Endothelial cell (in vitro differentiated cells): ENCODE measurements around the gene TMEM50B. TPM values are rescaled to one million over a fixed set of nuclear protein-coding genes. Genes with fewer than 3 reads are reported as not detected.
"Not testable (repeated sequence)": the region's sequence is repeated elsewhere in the genome, so short reads cannot be mapped to it uniquely, and the experiment has no call there.

Experiments
- DNase-seq: peaks from one replicate; pipeline ENCODE4 v3.0.0; 2021; ENCODE audit warnings: low spot score
- H3K27ac Mint-ChIP-seq: one replicate; pipeline ENCODE4 v1.8.0; 2021; ENCODE audit warnings: mixed read lengths, inconsistent platforms; ENCODE audit not compliant: unreplicated experiment
- H3K27me3 Mint-ChIP-seq: one replicate; pipeline ENCODE4 v1.8.0; 2021; ENCODE audit warnings: mild to moderate bottlenecking, moderate library complexity, mixed read lengths, inconsistent platforms; ENCODE audit not compliant: unreplicated experiment
- H3K36me3 Mint-ChIP-seq: one replicate; pipeline ENCODE4 v1.8.0; 2021; ENCODE audit warnings: mild to moderate bottlenecking, low read depth, mixed read lengths, inconsistent platforms; ENCODE audit not compliant: unreplicated experiment
- H3K4me1 Mint-ChIP-seq: one replicate; pipeline ENCODE4 v1.8.0; 2021; ENCODE audit warnings: mild to moderate bottlenecking, mixed read lengths, inconsistent platforms; ENCODE audit not compliant: unreplicated experiment
- H3K4me3 Mint-ChIP-seq: one replicate; pipeline ENCODE4 v1.8.0; 2021; ENCODE audit warnings: mild to moderate bottlenecking, mixed read lengths, inconsistent platforms; ENCODE audit not compliant: unreplicated experiment
- H3K9me3 Mint-ChIP-seq: one replicate; pipeline ENCODE4 v1.8.0; 2021; ENCODE audit warnings: mixed read lengths, inconsistent platforms; ENCODE audit not compliant: unreplicated experiment
- total RNA-seq: library from RNA; stranded (reverse); fragmentation: NEBNext Ultra II Directional; extraction: Animal tissue kit (Norgen Biotek cat#: 25700); gene quantifications from one replicate; pipeline ENCODE4 v1.2.1, GENCODE V29; 2021; ENCODE audit not compliant: unreplicated experiment
- TF ChIP-seq, protein P1 (sequence below): fragments of 200-600 bp; sonication (generic); IDR thresholded peaks from one replicate; pipeline ENCODE4 v1.5.0; 2021; ENCODE audit warnings: antibody characterized with exemption; ENCODE audit not compliant: unreplicated experiment

Gene TMEM50B
- total RNA-seq, 1 donor from 2014 or later, result 35.5 TPM

GRCh38 chr21:33412832-33413519, 66.8 kb downstream of the TMEM50B start:
- H3K36me3 Mint-ChIP-seq, result peaks cover 7% of the 10 kb centered on the region
- H3K9me3 Mint-ChIP-seq, result no peaks in the 10 kb centered on the region
- no peaks in the 10 kb centered on the region for H3K27me3 Mint-ChIP-seq
- H3K27ac Mint-ChIP-seq, result no peak overlapping the region
- DNase-seq, result no peak
- TF ChIP-seq, protein P1, sequence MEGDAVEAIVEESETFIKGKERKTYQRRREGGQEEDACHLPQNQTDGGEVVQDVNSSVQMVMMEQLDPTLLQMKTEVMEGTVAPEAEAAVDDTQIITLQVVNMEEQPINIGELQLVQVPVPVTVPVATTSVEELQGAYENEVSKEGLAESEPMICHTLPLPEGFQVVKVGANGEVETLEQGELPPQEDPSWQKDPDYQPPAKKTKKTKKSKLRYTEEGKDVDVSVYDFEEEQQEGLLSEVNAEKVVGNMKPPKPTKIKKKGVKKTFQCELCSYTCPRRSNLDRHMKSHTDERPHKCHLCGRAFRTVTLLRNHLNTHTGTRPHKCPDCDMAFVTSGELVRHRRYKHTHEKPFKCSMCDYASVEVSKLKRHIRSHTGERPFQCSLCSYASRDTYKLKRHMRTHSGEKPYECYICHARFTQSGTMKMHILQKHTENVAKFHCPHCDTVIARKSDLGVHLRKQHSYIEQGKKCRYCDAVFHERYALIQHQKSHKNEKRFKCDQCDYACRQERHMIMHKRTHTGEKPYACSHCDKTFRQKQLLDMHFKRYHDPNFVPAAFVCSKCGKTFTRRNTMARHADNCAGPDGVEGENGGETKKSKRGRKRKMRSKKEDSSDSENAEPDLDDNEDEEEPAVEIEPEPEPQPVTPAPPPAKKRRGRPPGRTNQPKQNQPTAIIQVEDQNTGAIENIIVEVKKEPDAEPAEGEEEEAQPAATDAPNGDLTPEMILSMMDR, result no peak
- H3K4me1 Mint-ChIP-seq, result peaks cover 3% of the 10 kb centered on the region
- H3K4me3 Mint-ChIP-seq, result no peak overlapping the region

GRCh38 chr21:33412439-33412831, 67.3 kb downstream of the TMEM50B start:
- not testable (repeated sequence) for H3K4me3 Mint-ChIP-seq, H3K36me3 Mint-ChIP-seq, H3K4me1 Mint-ChIP-seq, DNase-seq, H3K27ac Mint-ChIP-seq, H3K27me3 Mint-ChIP-seq, H3K9me3 Mint-ChIP-seq

- peaks cover 3% of the 10 kb centered on the region for H3K4me1 Mint-ChIP-seq
- TF ChIP-seq, protein P1, result no peak
- no peak overlapping the region for H3K27ac Mint-ChIP-seq
- H3K9me3 Mint-ChIP-seq, result no peaks in the 10 kb centered on the region
- DNase-seq, result no peak
- H3K27me3 Mint-ChIP-seq, result no peaks in the 10 kb centered on the region
- no peak overlapping the region for H3K4me3 Mint-ChIP-seq
- H3K36me3 Mint-ChIP-seq, result peaks cover 7% of the 10 kb centered on the region
Observed at GRCh38 chr21:33411949-33412430, 67.8 kb downstream of the TMEM50B start.

DNA sequence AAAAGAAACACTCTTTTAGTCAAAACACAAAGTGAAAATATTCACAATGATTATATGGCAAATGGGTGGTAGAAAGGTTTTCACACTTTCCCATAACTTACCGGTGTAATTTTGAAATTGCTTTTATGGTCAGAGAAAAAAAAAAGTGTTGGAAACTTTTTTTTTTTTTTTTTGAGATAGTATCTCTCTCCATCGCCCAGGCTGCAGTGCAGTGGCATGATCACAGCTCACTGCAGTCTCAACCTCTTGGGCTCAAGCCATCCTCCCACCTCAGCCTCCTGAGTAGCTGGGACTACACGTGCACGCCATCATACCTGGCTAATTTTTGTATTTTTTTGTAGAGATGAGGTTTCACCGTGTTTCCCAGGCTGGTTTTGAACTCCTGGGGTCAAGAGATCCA, 73.3 kb downstream of the TMEM50B start:
- Mint-ChIP-seq H3K9me3 (no peaks in the 10 kb centered on the region), H3K36me3 (peaks cover 7% of the 10 kb centered on the region), H3K27ac (no peak overlapping the region), H3K27me3 (peaks cover 1% of the 10 kb centered on the region), H3K4me1 (peaks cover 6% of the 10 kb centered on the region), H3K4me3 (no peak overlapping the region)
- no peak for DNase-seq
- TF ChIP-seq, protein P1, result no peak

GRCh38 chr21:33403786-33404585, 75.8 kb downstream of the TMEM50B start:
- Mint-ChIP-seq H3K4me3 (peak overlapping the region; percentile 97), H3K27ac (peak overlapping the region; percentile 86), H3K9me3 (no peaks in the 10 kb centered on the region), H3K4me1 (peaks cover 6% of the 10 kb centered on the region), H3K27me3 (peaks cover 7% of the 10 kb centered on the region), H3K36me3 (peaks cover 7% of the 10 kb centered on the region)
- DNase-seq, result peak; percentile 60
- TF ChIP-seq, protein P1, result no peak
